A549 (cell line): ENCODE data around the gene ZNF526. TPM values are rescaled to one million over a fixed set of nuclear protein-coding genes. Genes with fewer than 3 reads are reported as not detected.
"Not testable (repeated sequence)": the region's sequence is repeated elsewhere in the genome, so short reads cannot be mapped to it uniquely, and the experiment has no call there.

Experiments
- ATAC-seq, 2 experiments: fragments of 200-7000 bp in 1 of 2; fragments of >200 bp in 1 of 2; cut with Nextera tagmentation in 1 of 2; cut with Tn5 transposase in 1 of 2; 3 replicates each; pipeline versions ENCODE4 v1.8.0 to v1.9.1; 2018 to 2020; ENCODE audit warnings: mild to moderate bottlenecking in 1 of 2, moderate library complexity in 1 of 2
- CTCF ChIA-PET: fragments of 300-600 bp; sonication (Branson Sonifier 250); formaldehyde crosslinking; extraction: SDS; loops from one replicate; lab custom pipeline; 2021; ENCODE audit warnings: antibody characterized with exemption, inconsistent platforms; lab: Yijun Ruan, JAX
- POLR2A ChIA-PET: fragments of 350-600 bp; formaldehyde crosslinking; extraction: SDS; loops from one replicate; lab custom pipeline; 2021; ENCODE audit warnings: antibody characterized with exemption, inconsistent platforms; lab: Yijun Ruan, JAX
- DNase-seq, 2 experiments: peaks; one replicate each; pipeline versions ENCODE4 v3.0.0 to v3.0.0-alpha.2; 2011 to 2016; ENCODE audit warnings: low read depth in 1 of 2, low spot score in 1 of 2
- FAIRE-seq: peaks from 2 replicates; lab custom pipeline; 2011; peaks lifted over from hg19 to GRCh38; lab: Jason Lieb, UNC
- H3K27ac ChIP-seq, 2 experiments: fragments of >200 bp; sonication (Bioruptor Twin); formaldehyde crosslinking; 3 replicates each; pipeline ENCODE4 v1.5.1; 2016 to 2017
- H3K4me1 ChIP-seq: fragments of >200 bp; sonication (Bioruptor Twin); formaldehyde crosslinking; 3 replicates; pipeline ENCODE4 v1.6.1; 2016
- H3K4me2 ChIP-seq: fragments of >200 bp; sonication (Bioruptor Twin); formaldehyde crosslinking; 3 replicates; pipeline ENCODE4 v1.6.1; 2016
- H3K4me3 ChIP-seq: fragments of >200 bp; sonication (Bioruptor Twin); formaldehyde crosslinking; 3 replicates; pipeline ENCODE4 v1.5.1; 2016
- H3K9me3 ChIP-seq: fragments of >200 bp; sonication (Bioruptor Twin); formaldehyde crosslinking; 3 replicates; pipeline ENCODE4 v1.6.1; 2016
- CBX8 ChIP-seq: fragments of 200-600 bp; sonication (generic); IDR thresholded peaks from 2 replicates; pipeline ENCODE4 v1.6.1; 2016
- CEBPB ChIP-seq, 2 experiments: fragments of >200 bp in 1 of 2; sonication (Bioruptor Twin) in 1 of 2; formaldehyde crosslinking in 1 of 2; IDR thresholded peaks; 2 replicates each; pipeline ENCODE4 v1.6.1; 2012 to 2016
- CHD2 ChIP-seq: fragments of 150-350 bp; IDR thresholded peaks from 2 replicates; pipeline ENCODE4 v1.6.1; 2014; ENCODE audit warnings: low read length; ENCODE audit not compliant: partially characterized antibody
- ESRRA ChIP-seq: fragments of 150-350 bp; IDR thresholded peaks from 2 replicates; pipeline ENCODE4 v1.6.1; 2014; ENCODE audit warnings: mild to moderate bottlenecking, low read length, borderline replicate concordance
- HDAC2 ChIP-seq: fragments of 200-600 bp; sonication (generic); IDR thresholded peaks from 2 replicates; pipeline ENCODE4 v1.6.1; 2016
- HEYL ChIP-seq: fragments of 250-450 bp; sonication (Bioruptor Pico); IDR thresholded peaks from 2 replicates; pipeline ENCODE4 v1.8.0; 2021; ENCODE audit warnings: mild to moderate bottlenecking, moderate library complexity
- JUN ChIP-seq, 2 experiments: fragments of >200 bp; sonication (Bioruptor Twin); formaldehyde crosslinking; IDR thresholded peaks; 2 replicates in 1 of 2; 3 replicates in 1 of 2; pipeline ENCODE4 v1.6.1; 2016 to 2017
- MAZ ChIP-seq: fragments of 150-350 bp; IDR thresholded peaks from 2 replicates; pipeline ENCODE4 v1.6.1; 2014; ENCODE audit warnings: antibody characterized with exemption, low read depth, low read length, borderline replicate concordance
- NFE2L2 ChIP-seq: fragments of 150-350 bp; conservative IDR thresholded peaks from 2 replicates; pipeline ENCODE4 v1.6.1; 2014; ENCODE audit warnings: low read length
- NPAS2 ChIP-seq: fragments of 250-450 bp; sonication (Bioruptor Pico); IDR thresholded peaks from 2 replicates; pipeline ENCODE4 v1.8.0; 2022; ENCODE audit warnings: mild to moderate bottlenecking, moderate library complexity, borderline replicate concordance
- NR3C1 ChIP-seq: fragments of >200 bp; sonication (Bioruptor Twin); formaldehyde crosslinking; IDR thresholded peaks from 3 replicates; pipeline ENCODE4 v1.6.1; 2017
- PHF8 ChIP-seq: fragments of 200-600 bp; sonication (generic); IDR thresholded peaks from 2 replicates; pipeline ENCODE4 v1.6.1; 2016; ENCODE audit warnings: low read depth, mild to moderate bottlenecking, antibody characterized with exemption, moderate library complexity, borderline replicate concordance
- POLR2A ChIP-seq: IDR thresholded peaks from 2 replicates; pipeline ENCODE4 v1.6.1; 2012; ENCODE audit warnings: mild to moderate bottlenecking, low read length
- POLR2AphosphoS2 ChIP-seq: conservative IDR thresholded peaks from 2 replicates; pipeline ENCODE4 v1.6.1; 2012; ENCODE audit warnings: low read length, improper control_type of control experiment, inconsistent platforms
- RCOR1 ChIP-seq: fragments of 150-350 bp; IDR thresholded peaks from 2 replicates; pipeline ENCODE4 v1.6.1; 2014; ENCODE audit warnings: antibody characterized with exemption, low read length, low read depth
- RFX5 ChIP-seq: fragments of 450-650 bp; IDR thresholded peaks from 2 replicates; pipeline ENCODE4 v1.7.1; 2014; ENCODE audit warnings: antibody characterized with exemption, mild to moderate bottlenecking, moderate library complexity
- RNF2 ChIP-seq: fragments of 200-600 bp; sonication (generic); IDR thresholded peaks from 2 replicates; pipeline ENCODE4 v1.6.1; 2016; ENCODE audit warnings: low read depth, mild to moderate bottlenecking, antibody characterized with exemption, moderate library complexity, borderline replicate concordance
- SMC3 ChIP-seq: fragments of >200 bp; sonication (Bioruptor Twin); formaldehyde crosslinking; IDR thresholded peaks from 3 replicates; pipeline ENCODE4 v1.6.1; 2018; ENCODE audit warnings: inconsistent platforms
- SREBF2 ChIP-seq: fragments of 450-650 bp; IDR thresholded peaks from 2 replicates; pipeline ENCODE4 v1.6.1; 2014; ENCODE audit warnings: mild to moderate bottlenecking, moderate library complexity
- TP53 ChIP-seq: fragments of 250-450 bp; sonication (Bioruptor Pico); IDR thresholded peaks from 2 replicates; pipeline ENCODE4 v1.5.0; 2021; ENCODE audit warnings: mild to moderate bottlenecking, moderate library complexity
- ZC3H11A ChIP-seq: fragments of 450-650 bp; IDR thresholded peaks from 2 replicates; pipeline ENCODE4 v1.6.1; 2014; ENCODE audit warnings: antibody characterized with exemption, mild to moderate bottlenecking
- ZNF302 ChIP-seq: fragments of 250-450 bp; sonication (Bioruptor Pico); IDR thresholded peaks from 2 replicates; pipeline ENCODE4 v1.9.0; 2021; ENCODE audit warnings: inconsistent platforms, mild to moderate bottlenecking, moderate library complexity
- ZSCAN20 ChIP-seq: fragments of 250-450 bp; sonication (Bioruptor Pico); IDR thresholded peaks from 2 replicates; pipeline ENCODE4 v1.8.0; 2022; ENCODE audit warnings: mild to moderate bottlenecking, moderate library complexity
- WGBS: methylation state at CpG from one replicate; pipeline ENCODE4 v1.1.6; 2017; ENCODE audit errors: missing lambda C conversion rate; 5-methylcytosine and 5-hydroxymethylcytosine counted together
- polyA plus RNA-seq, 4 experiments: library from polyadenylated mRNA; depleted of rRNA in 3 of 4; stranded (reverse); fragments of >200 nt; fragmentation: RNase III in 1 of 4; extraction: RNeasy Plus Mini Kit Qiagen cat#74134 plus additional on column Dnase treatment in 1 of 4; gene quantifications; 2 replicates in 3 of 4; 3 replicates in 1 of 4; pipeline ENCODE4 v1.2.3, GENCODE V29; 2011 to 2017
- TF ChIP-seq, protein P1 (sequence below): IDR thresholded peaks from 2 replicates; pipeline ENCODE4 v1.6.1; 2012
- TF ChIP-seq, protein P2 (sequence below): fragments of 150-350 bp; IDR thresholded peaks from 2 replicates; pipeline ENCODE4 v1.6.1; 2014; ENCODE audit warnings: low read depth, mild to moderate bottlenecking, low read length
- TF ChIP-seq, protein P3 (sequence below): fragments of >200 bp; sonication (Bioruptor Twin); formaldehyde crosslinking; IDR thresholded peaks from 3 replicates; pipeline ENCODE4 v1.6.1; 2016
- TF ChIP-seq, protein P4 (sequence below): IDR thresholded peaks from 2 replicates; pipeline ENCODE4 v1.6.1; 2012; ENCODE audit warnings: low read depth, borderline replicate concordance
- TF ChIP-seq, protein P5 (sequence below): IDR thresholded peaks from 2 replicates; pipeline ENCODE4 v1.6.1; 2012
- TF ChIP-seq, protein P6 (sequence below): fragments of 250-450 bp; sonication (Bioruptor Pico); IDR thresholded peaks from 2 replicates; pipeline ENCODE4 v1.5.0; 2021; ENCODE audit warnings: mild to moderate bottlenecking, moderate library complexity, borderline replicate concordance

ZNF526 gene
- polyA plus RNA-seq, 2 of the 4 experiments (the other 2 are of a cell fraction): 7.1 to 12.9 TPM

DNA sequence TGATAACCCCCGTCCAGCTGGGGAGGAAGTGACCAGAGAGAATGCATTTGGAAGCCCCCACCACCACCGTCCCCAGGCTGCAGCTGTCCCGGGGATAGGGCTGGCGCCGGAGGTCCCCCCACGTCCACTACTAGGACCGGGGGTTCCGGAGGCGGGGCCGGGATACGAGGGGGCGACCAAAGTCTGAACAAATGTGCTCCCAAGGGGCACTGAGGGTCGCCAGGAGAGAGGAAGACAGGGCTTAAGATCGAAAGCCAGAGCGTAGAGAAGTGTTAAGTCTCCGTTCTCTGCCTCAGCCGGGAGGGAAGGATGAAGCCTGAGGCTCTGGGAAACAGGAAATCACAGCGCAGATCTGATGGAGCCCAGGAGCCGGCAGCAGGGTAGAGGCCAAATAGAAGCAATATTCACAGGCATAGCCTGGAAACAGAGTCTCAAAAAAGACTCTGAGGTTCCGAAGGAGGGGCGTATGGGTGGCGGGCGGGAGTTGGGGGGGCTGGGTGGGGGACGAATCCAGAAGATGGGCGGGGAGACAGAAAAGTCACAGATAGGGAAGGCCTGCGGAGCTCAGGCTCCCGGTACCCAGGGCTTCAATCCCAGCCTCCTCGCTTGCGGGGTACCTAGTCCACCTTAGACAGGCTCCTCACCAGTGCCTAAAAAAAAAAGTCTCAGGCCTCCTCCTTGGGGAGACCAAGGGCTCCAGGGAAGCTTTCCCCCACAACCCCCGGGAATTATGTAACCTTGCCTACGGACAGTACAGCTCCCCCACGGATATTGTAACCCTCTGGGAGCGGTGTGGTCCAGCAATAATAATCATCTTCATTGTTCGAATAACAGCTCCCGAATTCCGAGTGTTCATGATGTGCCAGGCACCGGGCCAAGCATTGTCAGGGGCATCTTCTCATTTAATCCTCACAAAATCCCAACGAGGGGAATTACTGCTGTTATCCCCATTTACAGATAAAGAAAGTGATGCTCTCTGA lies 35.9 kb downstream of the ZNF526 start:
- Histone ChIP-seq H3K4me2 (peak overlapping the region; percentile 92), H3K4me1 (peaks cover 37% of the 10 kb centered on the region), H3K27ac (peak overlapping the region; percentile 94 to 96), H3K9me3 (no peaks in the 10 kb centered on the region), H3K4me3 (peak overlapping the region; percentile 94)
- 6% methylated on average over 35 of the region's 38 CpGs for WGBS
- POLR2A ChIA-PET: interaction anchor here (0.7 to 2.1 kb wide), 7 partner anchors 10 to 180 kb away, joined by 3 to 17 read pairs (median 3); partner anchors contain the start of genes GSK3A and ZNF574
- TF ChIP-seq, protein P1, sequence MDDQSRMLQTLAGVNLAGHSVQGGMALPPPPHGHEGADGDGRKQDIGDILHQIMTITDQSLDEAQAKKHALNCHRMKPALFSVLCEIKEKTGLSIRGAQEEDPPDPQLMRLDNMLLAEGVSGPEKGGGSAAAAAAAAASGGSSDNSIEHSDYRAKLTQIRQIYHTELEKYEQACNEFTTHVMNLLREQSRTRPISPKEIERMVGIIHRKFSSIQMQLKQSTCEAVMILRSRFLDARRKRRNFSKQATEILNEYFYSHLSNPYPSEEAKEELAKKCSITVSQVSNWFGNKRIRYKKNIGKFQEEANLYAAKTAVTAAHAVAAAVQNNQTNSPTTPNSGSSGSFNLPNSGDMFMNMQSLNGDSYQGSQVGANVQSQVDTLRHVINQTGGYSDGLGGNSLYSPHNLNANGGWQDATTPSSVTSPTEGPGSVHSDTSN: no peak
- TF ChIP-seq JUN (IDR thresholded peaks at IDR 0.05) (peak; percentile 31 to 33; a peak in 3 of 5 replicates), NR3C1 (no peak), CEBPB (IDR thresholded peaks at IDR 0.05) (peak in 1 of 2 experiments; percentile 65; a peak in 2 of 4 replicates), ZNF302 (CRISPR knock-in tag) (no peak), CBX8 (no peak), RCOR1 (peak; percentile 32; the same call in 1 of the 2 replicates), NPAS2 (CRISPR knock-in tag) (no peak), ZC3H11A (no peak; the same call in 1 of the 2 replicates), HDAC2 (no peak), ESRRA (no peak), CHD2 (no peak), ZSCAN20 (CRISPR knock-in tag) (no peak), TP53 (CRISPR knock-in tag) (peak; percentile 30; the same call in 1 of the 2 replicates), POLR2A (peak; percentile 29; the same call in 1 of the 2 replicates), PHF8 (no peak), HEYL (CRISPR knock-in tag) (no peak), SMC3 (no peak), SREBF2 (no peak), RFX5 (no peak; the same call in 1 of the 2 replicates), RNF2 (no peak), POLR2AphosphoS2 (no peak), NFE2L2 (no peak), MAZ (no peak)
- TF ChIP-seq, protein P2, sequence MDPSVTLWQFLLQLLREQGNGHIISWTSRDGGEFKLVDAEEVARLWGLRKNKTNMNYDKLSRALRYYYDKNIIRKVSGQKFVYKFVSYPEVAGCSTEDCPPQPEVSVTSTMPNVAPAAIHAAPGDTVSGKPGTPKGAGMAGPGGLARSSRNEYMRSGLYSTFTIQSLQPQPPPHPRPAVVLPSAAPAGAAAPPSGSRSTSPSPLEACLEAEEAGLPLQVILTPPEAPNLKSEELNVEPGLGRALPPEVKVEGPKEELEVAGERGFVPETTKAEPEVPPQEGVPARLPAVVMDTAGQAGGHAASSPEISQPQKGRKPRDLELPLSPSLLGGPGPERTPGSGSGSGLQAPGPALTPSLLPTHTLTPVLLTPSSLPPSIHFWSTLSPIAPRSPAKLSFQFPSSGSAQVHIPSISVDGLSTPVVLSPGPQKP: 0 out of 2 replicates have a peak, but pooled peaks have one; percentile 19
- TF ChIP-seq, protein P3, sequence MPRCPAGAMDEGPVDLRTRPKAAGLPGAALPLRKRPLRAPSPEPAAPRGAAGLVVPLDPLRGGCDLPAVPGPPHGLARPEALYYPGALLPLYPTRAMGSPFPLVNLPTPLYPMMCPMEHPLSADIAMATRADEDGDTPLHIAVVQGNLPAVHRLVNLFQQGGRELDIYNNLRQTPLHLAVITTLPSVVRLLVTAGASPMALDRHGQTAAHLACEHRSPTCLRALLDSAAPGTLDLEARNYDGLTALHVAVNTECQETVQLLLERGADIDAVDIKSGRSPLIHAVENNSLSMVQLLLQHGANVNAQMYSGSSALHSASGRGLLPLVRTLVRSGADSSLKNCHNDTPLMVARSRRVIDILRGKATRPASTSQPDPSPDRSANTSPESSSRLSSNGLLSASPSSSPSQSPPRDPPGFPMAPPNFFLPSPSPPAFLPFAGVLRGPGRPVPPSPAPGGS: no peak
- TF ChIP-seq, protein P4, sequence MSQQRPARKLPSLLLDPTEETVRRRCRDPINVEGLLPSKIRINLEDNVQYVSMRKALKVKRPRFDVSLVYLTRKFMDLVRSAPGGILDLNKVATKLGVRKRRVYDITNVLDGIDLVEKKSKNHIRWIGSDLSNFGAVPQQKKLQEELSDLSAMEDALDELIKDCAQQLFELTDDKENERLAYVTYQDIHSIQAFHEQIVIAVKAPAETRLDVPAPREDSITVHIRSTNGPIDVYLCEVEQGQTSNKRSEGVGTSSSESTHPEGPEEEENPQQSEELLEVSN: no peak
- TF ChIP-seq, protein P5, sequence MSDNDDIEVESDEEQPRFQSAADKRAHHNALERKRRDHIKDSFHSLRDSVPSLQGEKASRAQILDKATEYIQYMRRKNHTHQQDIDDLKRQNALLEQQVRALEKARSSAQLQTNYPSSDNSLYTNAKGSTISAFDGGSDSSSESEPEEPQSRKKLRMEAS: peak; percentile 18; the same call in 1 of the 2 replicates
- TF ChIP-seq, protein P6, sequence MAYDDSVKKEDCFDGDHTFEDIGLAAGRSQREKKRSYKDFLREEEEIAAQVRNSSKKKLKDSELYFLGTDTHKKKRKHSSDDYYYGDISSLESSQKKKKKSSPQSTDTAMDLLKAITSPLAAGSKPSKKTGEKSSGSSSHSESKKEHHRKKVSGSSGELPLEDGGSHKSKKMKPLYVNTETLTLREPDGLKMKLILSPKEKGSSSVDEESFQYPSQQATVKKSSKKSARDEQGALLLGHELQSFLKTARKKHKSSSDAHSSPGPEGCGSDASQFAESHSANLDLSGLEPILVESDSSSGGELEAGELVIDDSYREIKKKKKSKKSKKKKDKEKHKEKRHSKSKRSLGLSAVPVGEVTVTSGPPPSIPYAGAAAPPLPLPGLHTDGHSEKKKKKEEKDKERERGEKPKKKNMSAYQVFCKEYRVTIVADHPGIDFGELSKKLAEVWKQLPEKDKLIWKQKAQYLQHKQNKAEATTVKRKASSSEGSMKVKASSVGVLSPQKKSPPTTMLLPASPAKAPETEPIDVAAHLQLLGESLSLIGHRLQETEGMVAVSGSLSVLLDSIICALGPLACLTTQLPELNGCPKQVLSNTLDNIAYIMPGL (CRISPR knock-in tag): no peak
- DNase-seq (peak; percentile 80 to 84), FAIRE-seq (peak; percentile 91), ATAC-seq (peak; percentile 37 to 61)
- CTCF ChIA-PET: interaction anchor here (0.6 to 5.4 kb wide), 14 partner anchors 9 to 165 kb away, joined by 3 to 82 read pairs (median 4); partner anchors contain the start of genes GSK3A, PAFAH1B3 and POU2F2

DNA sequence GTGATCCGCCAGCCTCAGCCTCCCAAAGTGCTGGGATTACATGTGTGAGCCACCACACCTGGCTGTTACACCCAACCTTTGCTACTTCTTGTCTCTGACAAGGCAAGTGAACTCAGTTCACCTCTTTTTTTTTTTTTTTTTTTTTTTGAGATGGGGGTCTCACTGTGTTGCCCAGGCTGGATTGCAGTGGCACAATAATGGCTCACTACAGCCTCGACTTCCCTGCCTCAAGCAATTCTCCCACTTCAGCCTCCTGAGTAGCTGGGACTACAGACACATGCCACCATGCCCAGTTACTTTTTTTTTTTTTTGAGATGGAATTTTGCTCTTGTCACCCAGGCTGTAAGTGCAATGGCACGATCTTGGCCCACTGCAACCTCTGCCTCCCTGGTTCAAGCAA lies 37.7 kb downstream of the ZNF526 start:
- POLR2A ChIA-PET: interaction anchor here (0.6 to 1.6 kb wide), 2 partner anchors 15 to 28 kb away, joined by 6 to 7 read pairs; partner anchors contain the start of gene GSK3A
- not testable (repeated sequence) for H3K9me3 ChIP-seq, ATAC-seq, FAIRE-seq, DNase-seq, H3K4me3 ChIP-seq, H3K4me2 ChIP-seq
- 88% methylated on average over 3 of the region's 3 CpGs for WGBS
- CTCF ChIA-PET: interaction anchor here (0.6 to 5.4 kb wide), 10 partner anchors 8 to 58 kb away, joined by 3 to 82 read pairs (median 8); partner anchors contain the start of gene GSK3A
- H3K27ac ChIP-seq: peak overlapping the region in 1 of 2 experiments; percentile 61; a peak in 2 of 6 replicates
- H3K4me1 ChIP-seq: peaks cover 20% of the 10 kb centered on the region
